ENCODE measurements around the gene EPG5. TPM values are rescaled to one million over a fixed set of nuclear protein-coding genes. Genes with fewer than 3 reads are reported as not detected.

The EPG5 gene
- total and polyA plus RNA-seq, 9 donors, result 9.1 to 17.1 (median 11.5) TPM

GRCh38 chr18:45843019-45843418 is 124.1 kb downstream of the EPG5 start:
- no peaks in the 10 kb centered on the region for H3K9me3 ChIP-seq (replicated peaks; ENCODE audit: control insufficient read depth, low read depth, low read length)
- H3K4me3 ChIP-seq (ENCODE audit: low read length), result no peak overlapping the region
- DNase-seq, result no peak
- H3K27me3 ChIP-seq (ENCODE audit: control insufficient read depth, insufficient read depth, low read length), result peaks cover 33% of the 10 kb centered on the region
- WGBS (ENCODE audit: insufficient coverage), result 67% methylated on average over 4 of the region's 9 CpGs
- peaks cover 5% of the 10 kb centered on the region for H3K4me1 ChIP-seq (ENCODE audit: control insufficient read depth, insufficient read depth, low read length)
- H3K36me3 ChIP-seq (ENCODE audit: control insufficient read depth, insufficient read depth, low read length), result no peaks in the 10 kb centered on the region
- no peak overlapping the region for H3K27ac ChIP-seq (ENCODE audit: low read length)

GRCh38 chr18:45841765-45842442 is 125.2 kb downstream of the EPG5 start:
- no peaks in the 10 kb centered on the region for H3K9me3 ChIP-seq (replicated peaks; ENCODE audit: control insufficient read depth, low read depth, low read length)
- no peak overlapping the region for H3K27ac ChIP-seq (ENCODE audit: low read length)
- peaks cover 8% of the 10 kb centered on the region for H3K4me1 ChIP-seq (ENCODE audit: control insufficient read depth, insufficient read depth, low read length)
- 87% methylated on average over 12 of the region's 12 CpGs for WGBS (ENCODE audit: insufficient coverage)
- H3K4me3 ChIP-seq (ENCODE audit: low read length), result no peak overlapping the region
- DNase-seq, result no peak
- H3K36me3 ChIP-seq (ENCODE audit: control insufficient read depth, insufficient read depth, low read length), result no peaks in the 10 kb centered on the region
- H3K27me3 ChIP-seq (ENCODE audit: control insufficient read depth, insufficient read depth, low read length), result peaks cover 42% of the 10 kb centered on the region

GRCh38 chr18:45841060-45841764 is 125.9 kb downstream of the EPG5 start:
- peaks cover 49% of the 10 kb centered on the region for H3K27me3 ChIP-seq (ENCODE audit: control insufficient read depth, insufficient read depth, low read length)
- no peak overlapping the region for H3K4me3 ChIP-seq (ENCODE audit: low read length)
- no peak overlapping the region for H3K27ac ChIP-seq (ENCODE audit: low read length)
- H3K4me1 ChIP-seq (ENCODE audit: control insufficient read depth, insufficient read depth, low read length), result peaks cover 8% of the 10 kb centered on the region
- WGBS (ENCODE audit: insufficient coverage), result 62% methylated on average over 17 of the region's 17 CpGs
- H3K9me3 ChIP-seq (replicated peaks; ENCODE audit: control insufficient read depth, low read depth, low read length), result no peaks in the 10 kb centered on the region
- no peaks in the 10 kb centered on the region for H3K36me3 ChIP-seq (ENCODE audit: control insufficient read depth, insufficient read depth, low read length)
- DNase-seq, result no peak

- Histone ChIP-seq H3K27me3 (ENCODE audit: control insufficient read depth, insufficient read depth, low read length) (peaks cover 62% of the 10 kb centered on the region), H3K36me3 (ENCODE audit: control insufficient read depth, insufficient read depth, low read length) (no peaks in the 10 kb centered on the region), H3K27ac (ENCODE audit: low read length) (no peak overlapping the region), H3K4me1 (ENCODE audit: control insufficient read depth, insufficient read depth, low read length) (peaks cover 8% of the 10 kb centered on the region), H3K9me3 (replicated peaks; ENCODE audit: control insufficient read depth, low read depth, low read length) (no peaks in the 10 kb centered on the region), H3K4me3 (ENCODE audit: low read length) (no peak overlapping the region)
- WGBS (ENCODE audit: insufficient coverage), result 49% methylated on average over 5 of the region's 13 CpGs
- no peak for DNase-seq
Measured at GRCh38 chr18:45839414-45840395, 127.4 kb downstream of the EPG5 start.

- Histone ChIP-seq H3K27me3 (ENCODE audit: control insufficient read depth, insufficient read depth, low read length) (peaks cover 71% of the 10 kb centered on the region), H3K36me3 (ENCODE audit: control insufficient read depth, insufficient read depth, low read length) (no peaks in the 10 kb centered on the region), H3K27ac (ENCODE audit: low read length) (no peak overlapping the region), H3K4me1 (ENCODE audit: control insufficient read depth, insufficient read depth, low read length) (peaks cover 8% of the 10 kb centered on the region), H3K4me3 (ENCODE audit: low read length) (no peak overlapping the region), H3K9me3 (replicated peaks; ENCODE audit: control insufficient read depth, low read depth, low read length) (no peaks in the 10 kb centered on the region)
- 4% methylated on average over 51 of the region's 53 CpGs for WGBS (ENCODE audit: insufficient coverage)
- DNase-seq, result no peak
Measured at GRCh38 chr18:45838302-45839070, 128.6 kb downstream of the EPG5 start.

GRCh38 chr18:45837283-45838070 is 129.7 kb downstream of the EPG5 start:
- peak; percentile 53 for DNase-seq
- Histone ChIP-seq H3K4me3 (ENCODE audit: low read length) (no peak overlapping the region), H3K27me3 (ENCODE audit: control insufficient read depth, insufficient read depth, low read length) (peaks cover 74% of the 10 kb centered on the region), H3K27ac (ENCODE audit: low read length) (no peak overlapping the region), H3K9me3 (replicated peaks; ENCODE audit: control insufficient read depth, low read depth, low read length) (no peaks in the 10 kb centered on the region), H3K36me3 (ENCODE audit: control insufficient read depth, insufficient read depth, low read length) (no peaks in the 10 kb centered on the region), H3K4me1 (ENCODE audit: control insufficient read depth, insufficient read depth, low read length) (peaks cover 8% of the 10 kb centered on the region)
- WGBS (ENCODE audit: insufficient coverage), result 2% methylated on average over 83 of the region's 84 CpGs

- WGBS (ENCODE audit: insufficient coverage), result 61% methylated on average over 5 of the region's 14 CpGs
- DNase-seq, result no peak
- no peaks in the 10 kb centered on the region for H3K9me3 ChIP-seq (replicated peaks; ENCODE audit: control insufficient read depth, low read depth, low read length)
- peaks cover 8% of the 10 kb centered on the region for H3K4me1 ChIP-seq (ENCODE audit: control insufficient read depth, insufficient read depth, low read length)
- no peaks in the 10 kb centered on the region for H3K36me3 ChIP-seq (ENCODE audit: control insufficient read depth, insufficient read depth, low read length)
- no peak overlapping the region for H3K27ac ChIP-seq (ENCODE audit: low read length)
- H3K27me3 ChIP-seq (ENCODE audit: control insufficient read depth, insufficient read depth, low read length), result peaks cover 75% of the 10 kb centered on the region
- no peak overlapping the region for H3K4me3 ChIP-seq (ENCODE audit: low read length)
Measured at GRCh38 chr18:45836242-45837205, 130.6 kb downstream of the EPG5 start.

GRCh38 chr18:45835057-45835636 is 132.0 kb downstream of the EPG5 start:
- Histone ChIP-seq H3K4me3 (ENCODE audit: low read length) (no peak overlapping the region), H3K27ac (ENCODE audit: low read length) (no peak overlapping the region), H3K36me3 (ENCODE audit: control insufficient read depth, insufficient read depth, low read length) (no peaks in the 10 kb centered on the region), H3K4me1 (ENCODE audit: control insufficient read depth, insufficient read depth, low read length) (peaks cover 8% of the 10 kb centered on the region), H3K9me3 (replicated peaks; ENCODE audit: control insufficient read depth, low read depth, low read length) (no peaks in the 10 kb centered on the region), H3K27me3 (ENCODE audit: control insufficient read depth, insufficient read depth, low read length) (peaks cover 63% of the 10 kb centered on the region)
- DNase-seq, result no peak
- WGBS (ENCODE audit: insufficient coverage), result 73% methylated on average over 1 of the region's 3 CpGs
